Medulla oblongata (tissue), 1 donor: ENCODE data around the gene MICAL2.

Source experiments
- DNase-seq: peaks from one replicate; pipeline ENCODE4 v3.0.0-alpha.2; 2015; ENCODE audit errors: extremely low spot score

Gene MICAL2

DNA sequence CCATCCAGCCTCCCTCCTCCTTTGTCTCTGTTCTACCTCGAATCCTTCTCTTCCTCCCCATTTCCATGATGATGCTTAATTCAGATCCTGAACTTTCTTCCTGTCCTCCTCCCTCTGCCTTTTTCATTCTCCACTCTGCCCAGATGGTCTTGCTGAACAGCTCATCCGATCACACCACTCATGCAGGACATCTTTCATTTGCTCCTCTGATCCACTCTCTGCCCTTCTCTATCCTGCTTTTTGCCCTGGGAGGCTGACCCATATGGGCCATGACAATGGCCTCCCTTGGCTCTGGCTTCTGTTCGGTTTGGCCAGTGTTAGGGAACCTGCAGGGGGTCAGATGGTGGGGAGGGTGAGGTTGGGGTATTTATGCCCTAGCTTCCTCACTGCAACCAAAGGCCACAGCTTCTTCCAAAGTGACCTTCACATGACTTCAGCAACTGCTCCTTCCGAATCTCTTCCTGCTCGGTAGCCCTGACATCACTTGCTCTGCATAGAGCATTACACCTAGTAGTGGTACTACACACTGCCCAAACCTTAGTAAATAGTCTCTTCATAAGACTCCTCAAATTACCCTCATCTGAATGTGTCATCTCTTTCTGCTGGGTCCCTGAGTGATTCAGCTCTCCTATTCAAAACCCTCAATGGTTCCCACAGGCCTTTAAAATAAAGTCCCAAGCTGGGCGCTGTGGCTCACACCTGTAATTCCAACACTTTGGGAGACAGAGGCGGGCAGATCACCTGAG lies 32.7 kb upstream of the MICAL2 start:
- DNase-seq = no peak

DNA sequence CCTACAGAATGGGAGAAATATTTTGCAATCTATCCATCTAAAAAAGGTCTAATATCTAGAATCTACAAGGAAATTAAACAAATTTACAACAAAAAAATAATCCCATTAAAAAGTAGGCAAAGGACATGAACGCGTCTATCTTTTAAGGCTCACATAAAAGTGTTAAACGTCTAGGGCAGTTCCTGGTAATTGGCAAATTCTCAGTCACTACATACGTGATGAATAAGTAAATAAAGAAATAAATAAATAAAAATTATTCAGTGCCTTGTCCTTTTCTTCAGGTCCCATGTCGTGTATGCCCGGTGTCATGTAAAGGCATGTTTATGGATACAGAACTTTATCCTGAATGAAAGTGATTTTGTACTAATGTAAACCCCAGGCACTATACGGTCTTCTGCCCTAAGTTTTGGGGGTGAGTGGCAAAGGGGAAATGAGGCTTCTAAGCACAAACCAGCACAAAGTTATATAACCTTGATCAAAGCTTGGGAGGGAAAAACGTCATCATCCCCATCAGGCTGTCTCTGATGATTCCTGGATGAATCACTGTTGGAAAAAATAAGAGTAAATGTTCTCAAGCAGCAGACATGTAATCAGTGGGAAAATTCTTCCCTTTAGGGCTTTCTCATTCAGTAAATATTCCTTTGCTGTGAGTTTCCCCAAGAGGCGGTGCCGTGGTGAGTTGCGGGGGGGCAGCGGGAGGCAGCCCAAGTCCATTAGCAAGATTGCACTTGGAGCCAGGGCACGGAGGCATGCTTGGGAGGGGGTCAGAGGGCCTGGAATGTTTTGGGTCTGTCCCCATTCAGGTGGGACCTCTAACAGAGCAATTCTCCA lies 30.4 kb upstream of the MICAL2 start:
- DNase-seq = no peak

DNA sequence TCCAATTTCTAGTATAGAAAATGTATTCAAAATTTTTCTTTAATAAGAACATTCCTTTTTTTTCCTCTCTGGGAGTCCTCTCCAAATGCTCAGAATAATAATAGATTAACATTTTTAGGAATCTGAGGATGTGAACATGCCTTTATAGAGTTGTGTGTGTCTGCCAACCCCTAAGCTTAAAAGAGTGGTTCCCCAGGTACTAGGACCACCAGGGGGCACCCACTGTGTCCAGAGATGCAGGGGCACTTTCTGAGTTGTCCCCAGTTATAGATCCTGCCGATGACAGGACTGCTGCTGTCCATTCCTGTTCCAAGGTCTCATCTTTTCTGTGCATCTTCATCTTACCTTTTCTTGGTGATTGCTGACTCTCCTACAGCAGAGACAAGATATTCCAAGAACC lies 27.0 kb upstream of the MICAL2 start:
- DNase-seq = no peak

DNA sequence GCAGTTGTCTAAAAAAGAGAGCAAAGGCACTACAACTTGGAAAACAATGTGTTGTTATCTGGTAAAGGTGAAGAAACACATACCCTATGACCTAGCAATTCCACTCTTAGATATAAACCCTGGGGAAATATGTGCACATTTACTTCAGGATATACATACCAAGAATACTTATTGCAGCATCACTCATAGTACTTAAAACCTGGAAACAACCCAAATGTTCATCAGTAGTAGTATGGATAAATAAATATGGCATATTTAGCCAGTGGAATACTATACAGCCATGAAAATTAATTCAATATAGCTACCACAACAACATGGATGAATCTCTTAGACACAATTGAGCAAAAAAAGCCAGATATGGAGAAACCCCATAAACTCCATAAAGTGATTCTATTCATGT lies 26.1 kb upstream of the MICAL2 start:
- no peak for DNase-seq

DNA sequence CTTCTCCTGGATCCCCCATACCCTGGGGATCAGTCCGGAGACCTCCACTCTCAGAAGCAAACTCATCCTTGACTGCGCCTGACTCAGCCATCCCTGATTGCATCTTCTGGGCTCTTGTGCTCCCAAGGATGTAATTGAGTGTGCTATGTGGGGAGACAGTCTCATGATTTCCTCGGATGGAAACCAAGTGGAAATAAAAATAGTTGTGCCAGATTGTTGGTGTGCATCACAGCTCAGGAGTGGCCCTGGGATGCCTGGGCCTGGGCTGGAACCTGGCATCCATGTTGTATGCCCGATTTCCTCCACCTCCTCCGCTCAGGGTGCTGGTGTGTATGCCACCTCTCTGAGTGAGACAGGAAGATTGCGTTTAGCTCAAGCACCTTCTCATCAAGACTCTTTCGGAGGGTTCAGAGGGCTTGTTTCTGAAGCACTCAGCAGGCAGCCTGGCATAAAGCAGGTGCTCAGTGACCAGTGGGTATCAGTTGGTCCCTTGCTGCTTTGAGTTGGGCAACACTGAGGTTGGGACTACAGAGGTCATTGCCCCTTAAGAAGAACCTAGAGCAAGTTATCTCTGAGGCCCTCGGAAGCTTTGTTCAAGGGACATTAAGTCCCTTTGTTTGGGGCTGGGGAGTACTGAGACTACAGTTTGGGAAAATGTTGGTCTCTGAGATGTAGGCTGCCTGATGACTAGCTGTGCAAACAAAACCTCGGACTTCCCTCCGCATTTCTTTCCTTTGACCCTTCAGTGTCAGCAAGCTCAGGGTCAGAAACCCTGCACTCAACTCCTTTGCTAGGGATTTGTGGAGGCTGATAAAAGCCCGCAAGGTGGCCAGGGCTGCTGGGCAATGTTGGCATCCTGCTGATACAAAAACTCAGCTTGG lies 24.8 kb upstream of the MICAL2 start:
- no peak for DNase-seq

DNA sequence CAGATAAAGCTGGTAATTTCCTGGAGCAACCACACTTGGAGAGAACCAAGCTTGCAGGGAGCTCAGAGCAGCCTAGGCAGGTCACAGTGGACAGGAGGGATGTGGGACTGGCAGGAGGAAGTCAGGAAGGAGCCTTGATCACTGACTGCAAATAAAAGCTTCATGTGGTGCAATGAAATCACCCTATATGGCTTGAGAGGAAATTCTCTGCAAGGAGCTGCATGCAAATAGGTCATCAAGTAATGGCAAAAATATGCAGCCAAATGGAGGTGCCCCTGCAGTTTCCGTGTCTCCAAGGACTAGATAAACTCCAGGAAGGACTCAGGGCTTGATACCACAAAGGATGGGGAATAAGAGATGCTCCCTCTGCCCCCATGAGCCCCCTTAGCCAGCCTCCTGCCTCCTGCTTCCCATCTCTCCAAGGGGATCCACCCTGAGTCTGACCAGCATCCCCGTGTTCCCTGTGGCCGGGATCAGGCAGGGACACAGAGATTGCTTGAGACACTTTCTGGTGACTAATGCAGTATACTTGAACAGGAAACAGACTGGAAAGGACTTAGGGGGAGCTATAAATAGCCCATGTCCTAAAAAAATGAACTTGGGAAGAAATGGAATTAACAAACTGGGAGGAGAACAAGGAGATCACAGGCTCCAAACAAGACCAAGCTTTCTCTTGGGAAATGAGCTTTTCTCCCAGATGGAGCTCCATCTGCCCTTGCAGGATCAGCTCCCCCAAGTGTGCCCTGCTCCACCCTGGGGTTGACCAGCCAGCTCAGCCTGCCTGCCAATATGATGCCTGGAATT lies 23.9 kb upstream of the MICAL2 start:
- no peak for DNase-seq

DNA sequence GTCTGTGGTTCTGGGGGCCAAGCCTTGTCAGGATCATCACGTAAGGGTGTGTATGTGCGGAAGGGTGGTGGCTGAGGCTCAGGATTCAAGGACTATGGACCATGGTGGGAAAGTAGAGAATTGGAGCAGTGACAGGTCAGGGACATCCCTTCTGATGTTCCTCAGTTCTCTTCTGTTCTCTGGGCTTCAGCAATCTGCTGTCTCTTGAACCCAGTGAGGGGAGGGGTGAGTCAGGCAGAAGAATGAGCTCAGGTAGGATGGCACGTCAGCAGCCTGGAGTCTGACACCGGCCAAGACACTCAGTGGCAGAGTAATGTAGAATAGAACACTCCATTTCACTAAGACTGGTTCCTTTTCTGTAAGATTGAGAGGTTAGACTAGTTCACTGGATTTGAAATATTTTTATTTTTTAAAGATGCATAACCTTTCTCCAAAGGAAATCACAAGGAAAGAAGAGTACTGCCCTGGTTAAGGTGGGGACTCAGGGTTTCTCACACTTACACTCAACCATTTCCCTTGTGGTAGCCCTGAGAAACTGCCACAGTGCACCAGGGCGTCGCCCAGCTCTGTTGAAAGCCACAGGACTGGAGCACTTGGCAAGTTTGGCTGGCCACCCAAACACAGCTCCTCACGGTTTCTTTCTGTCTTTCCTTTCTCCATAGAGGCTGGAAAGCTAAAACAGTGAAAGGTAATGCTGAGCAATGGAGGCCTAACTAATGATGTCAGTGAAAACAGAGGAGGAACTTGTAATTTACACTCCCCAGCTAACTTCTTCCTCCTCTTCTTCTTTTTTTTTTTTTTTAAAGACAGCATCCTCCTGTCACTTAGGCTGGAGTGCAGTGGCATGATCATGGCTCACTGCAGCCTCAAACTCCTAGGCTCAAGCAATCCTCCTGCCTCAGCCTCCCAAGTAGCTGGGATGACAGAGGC lies 23.1 kb upstream of the MICAL2 start:
- DNase-seq = no peak

DNA sequence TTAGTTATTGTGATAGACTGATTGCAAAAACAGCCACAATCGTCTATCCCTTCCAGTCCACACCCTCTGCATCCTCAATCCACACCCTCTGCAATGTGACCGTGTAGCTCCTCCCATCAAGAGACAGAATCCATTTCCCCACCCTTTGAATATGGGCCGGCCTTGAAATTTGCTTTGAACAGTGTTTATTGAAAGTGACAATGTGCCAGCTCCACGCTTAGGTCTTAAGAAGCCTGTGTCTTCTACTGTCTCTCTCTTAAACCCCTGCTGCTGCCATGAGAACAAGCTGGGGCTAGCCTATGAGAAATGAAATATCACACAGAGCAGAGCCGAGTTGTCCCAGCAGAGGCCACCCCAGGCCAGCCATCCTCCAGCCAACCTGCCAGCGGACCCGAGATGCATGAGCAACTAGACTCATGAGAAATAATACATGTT lies 22.3 kb upstream of the MICAL2 start:
- peak; percentile 67 for DNase-seq

DNA sequence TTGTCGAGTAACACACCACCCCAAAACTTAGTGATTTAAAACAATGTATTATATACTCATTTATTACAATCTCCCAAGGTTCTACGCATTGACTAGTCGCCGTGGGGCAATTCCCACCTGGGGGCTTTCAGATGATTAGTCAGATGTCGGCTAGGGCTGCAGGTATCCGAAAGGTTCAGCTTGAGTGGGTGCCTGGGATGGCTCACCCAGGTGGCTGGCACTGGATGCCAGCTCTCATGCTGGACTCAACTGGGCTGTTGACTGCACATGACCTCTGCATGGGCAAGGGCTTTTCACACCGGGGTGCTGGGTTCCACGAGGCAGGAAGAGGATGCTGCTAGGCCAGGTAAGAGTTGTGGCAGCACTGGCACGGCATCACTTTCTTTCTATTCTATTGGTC lies 21.9 kb upstream of the MICAL2 start:
- DNase-seq = no peak

DNA sequence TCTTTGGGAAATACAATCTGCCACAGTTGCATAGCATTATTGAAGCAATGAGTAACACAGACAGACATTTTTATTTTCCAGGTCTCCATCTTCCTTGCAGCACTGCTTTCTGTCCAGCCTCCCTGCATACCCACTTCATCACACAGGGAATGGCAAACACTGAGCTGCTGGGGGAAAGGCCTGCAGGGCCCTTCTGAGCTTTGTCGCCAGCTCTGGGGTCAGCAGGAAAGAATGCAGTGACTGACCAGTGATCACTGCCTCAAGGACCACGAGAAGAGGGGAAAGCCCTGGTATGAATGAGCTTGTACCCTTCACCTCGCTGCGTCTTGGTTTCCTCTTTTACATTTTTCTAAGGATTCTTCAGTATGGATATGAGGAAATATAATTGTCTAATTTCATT lies 21.3 kb upstream of the MICAL2 start:
- no peak for DNase-seq

DNA sequence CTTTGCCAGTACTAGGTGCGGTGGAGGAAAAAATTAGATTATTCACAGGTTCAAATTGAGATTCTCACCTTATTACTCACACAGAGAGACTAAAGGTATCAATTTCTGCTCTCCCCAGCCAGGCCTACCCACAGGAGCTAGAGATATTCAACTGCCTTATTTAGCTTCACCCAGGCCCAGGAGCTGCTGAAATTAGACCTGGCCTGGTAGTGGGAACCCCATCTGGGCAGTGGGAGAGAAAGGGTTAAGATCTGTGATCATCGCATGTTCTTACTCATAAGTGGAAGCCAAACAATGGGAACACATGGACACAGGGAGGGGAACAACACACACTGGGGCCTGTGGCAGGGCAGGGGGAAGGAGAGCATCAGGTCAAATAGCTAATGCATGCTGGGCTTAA lies 20.9 kb upstream of the MICAL2 start:
- DNase-seq = no peak

DNA sequence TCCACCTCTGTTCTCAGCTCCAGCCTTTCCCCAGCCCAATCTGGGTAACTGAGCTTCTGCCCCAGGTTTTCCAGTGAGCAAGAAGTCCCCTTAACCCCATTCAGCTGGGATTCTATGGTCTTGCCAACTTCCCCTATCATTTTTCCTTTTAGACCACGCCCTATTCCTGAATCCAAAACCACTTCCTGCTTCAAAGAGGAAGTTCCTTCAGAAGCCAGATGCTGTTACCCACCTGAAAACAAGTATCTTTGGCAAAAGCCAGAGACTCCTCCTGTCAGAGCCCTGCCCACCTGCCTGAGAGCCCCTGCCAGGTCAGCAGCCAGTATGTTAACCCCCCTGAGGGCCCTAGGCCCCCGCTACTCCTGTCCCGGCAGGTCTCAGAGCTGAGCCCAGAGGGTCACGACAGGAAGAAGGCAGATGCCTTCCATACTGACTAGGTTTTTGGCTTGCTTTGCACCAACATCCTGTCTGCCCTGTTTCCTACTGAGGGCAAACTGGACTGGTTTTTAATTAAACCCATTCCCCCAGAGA lies 20.3 kb upstream of the MICAL2 start:
- DNase-seq = no peak

DNA sequence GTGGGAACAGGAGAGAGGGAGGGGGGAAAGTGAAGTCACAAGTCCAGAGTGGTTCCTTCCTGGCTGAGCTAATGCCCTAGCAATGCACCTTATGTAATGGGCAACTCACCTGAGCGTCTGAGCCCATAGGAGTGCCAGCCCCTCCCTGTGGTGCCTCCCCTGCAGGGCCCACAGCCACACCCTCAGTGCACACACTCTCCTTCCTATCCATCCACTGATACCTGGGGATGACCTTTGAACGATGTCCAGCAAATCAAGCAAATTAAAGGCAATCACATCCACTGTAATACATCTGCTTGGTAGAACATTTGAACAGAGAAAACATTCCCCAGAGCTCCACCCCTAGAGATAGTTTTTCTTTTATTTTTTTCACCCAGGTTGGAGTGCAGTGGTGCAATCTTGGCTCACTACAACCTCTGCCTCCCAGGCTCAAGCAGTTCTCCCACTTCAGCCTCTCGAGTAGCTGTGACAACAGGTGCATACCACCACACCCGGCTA lies 19.6 kb upstream of the MICAL2 start:
- DNase-seq = no peak

DNA sequence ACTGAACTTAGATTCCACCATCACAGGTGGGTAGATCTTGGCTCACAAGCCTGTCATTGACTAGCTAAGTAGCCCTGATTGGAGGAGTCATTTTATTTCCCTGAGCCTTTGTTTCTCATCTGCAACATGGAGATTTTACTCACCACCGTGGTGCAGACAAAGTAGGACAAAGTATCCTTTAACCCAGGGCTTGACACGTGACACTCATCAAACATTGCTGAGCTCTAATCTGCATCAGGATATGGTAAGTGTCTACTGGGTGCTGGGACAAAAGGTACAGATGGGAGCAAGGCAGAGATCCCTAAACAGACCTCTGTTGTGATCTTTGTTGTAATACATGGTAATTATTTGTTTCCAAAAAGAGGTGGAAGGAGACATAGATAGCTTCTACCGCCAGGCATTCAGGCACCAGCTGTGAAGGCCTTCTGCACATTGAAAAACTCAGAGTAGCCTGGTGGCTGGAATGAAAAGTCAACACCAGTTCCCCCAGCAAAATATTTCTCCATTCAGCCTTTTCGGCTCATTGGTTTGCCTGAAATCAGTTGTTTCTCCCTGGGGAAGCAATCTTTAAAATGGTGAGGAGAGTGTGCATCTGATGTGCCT lies 18.3 kb upstream of the MICAL2 start:
- DNase-seq = no peak

DNA sequence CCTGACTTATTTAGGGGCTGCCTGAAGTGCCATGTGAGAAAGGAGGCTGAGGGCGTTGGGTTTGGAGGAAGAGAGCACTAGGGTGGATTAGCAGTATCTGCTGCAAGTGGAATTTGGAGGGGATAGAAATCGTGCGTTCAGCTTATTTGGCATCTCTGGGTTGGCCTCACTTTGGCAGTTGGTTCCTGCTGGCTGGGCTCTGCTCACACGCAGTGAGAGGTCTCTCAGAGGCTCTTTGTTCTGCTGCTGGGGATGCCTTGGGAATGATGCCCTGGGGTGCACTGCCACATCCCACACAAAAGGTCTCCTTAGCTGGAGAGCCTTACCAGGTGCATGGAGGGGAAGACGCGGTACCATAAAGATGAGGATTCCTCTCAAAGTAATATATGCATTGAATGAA lies 17.7 kb upstream of the MICAL2 start:
- peak; percentile 76 for DNase-seq

DNA sequence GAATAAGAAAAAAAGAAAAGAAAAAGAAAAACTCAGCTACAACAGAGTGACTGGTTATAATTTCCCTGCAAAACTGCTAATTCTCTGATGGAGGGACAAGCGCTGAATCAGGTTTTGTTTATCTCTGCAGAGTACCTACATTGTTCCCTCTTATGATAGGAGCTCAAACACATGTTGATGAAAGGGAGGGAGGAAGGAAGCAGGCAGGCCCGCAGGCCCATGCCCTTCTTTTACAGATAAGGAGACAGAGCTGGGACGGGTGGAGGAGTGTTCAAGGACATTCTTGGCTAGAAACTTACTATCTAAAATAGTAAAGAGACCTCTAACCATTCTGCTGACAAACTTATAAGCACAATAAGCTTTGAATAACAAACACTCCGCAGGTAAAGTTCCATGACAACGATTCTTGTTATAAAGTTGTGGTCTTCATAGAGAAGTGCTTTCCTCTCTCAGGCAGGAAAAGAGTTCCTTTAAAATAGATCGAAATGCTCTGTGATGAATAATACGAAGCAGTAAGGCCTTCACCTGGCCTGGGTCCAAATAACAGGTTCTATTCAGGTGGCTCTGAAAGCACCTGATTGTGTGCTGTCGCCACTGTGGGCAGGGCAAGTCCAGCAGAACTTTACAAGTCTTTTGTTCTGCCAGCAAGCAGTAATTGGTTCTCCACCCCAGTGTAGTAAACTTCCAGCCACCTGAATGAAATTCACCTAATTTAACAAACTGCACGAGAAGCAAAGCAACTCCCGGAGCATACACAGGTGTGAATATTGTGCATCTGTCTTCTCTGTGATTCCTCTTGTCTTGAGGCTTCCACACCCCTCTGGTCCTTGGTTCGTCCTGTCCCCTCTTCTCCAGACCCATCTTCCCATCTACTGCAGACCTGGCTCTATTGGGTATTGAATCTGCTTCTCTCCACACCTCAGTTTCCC lies 15.3 kb upstream of the MICAL2 start:
- no peak for DNase-seq

DNA sequence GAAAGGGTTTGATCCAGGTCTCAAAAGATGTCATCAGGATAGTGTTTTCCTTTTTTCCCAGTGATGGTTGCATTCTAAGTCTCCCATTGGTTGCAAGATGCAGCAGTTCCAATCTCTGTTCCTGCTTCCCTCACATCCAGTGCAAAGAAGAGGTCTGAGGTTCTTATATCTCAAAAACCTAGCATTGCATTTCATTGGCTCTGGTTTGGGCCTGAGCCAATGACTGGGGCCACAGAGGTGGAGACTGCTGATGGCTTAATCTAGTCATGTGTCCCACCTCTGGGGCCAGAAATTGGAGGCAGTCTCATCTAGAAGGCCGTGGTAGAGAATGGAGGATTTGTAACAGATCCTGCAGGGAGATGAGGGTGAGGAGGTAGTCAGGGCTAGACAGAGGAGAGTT lies 13.2 kb upstream of the MICAL2 start:
- DNase-seq = no peak

DNA sequence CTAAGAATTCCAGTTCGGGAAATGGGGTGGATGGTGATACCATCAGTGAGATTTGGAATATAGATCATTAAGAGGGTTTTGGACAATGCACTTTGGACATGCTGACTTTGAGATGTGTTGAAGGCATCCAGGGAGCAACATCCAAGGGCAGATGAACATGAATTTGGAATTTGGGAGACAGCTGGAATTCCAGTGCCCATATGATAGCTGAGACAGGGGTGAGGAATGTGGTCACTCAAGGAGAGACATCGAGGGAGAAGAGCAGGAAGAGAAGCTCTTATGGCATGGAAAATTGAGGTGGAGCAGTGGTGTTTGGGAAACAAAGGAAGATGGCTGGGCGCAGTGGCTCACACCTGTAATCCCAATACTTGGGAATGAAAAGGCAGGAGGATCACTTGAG lies 11.8 kb upstream of the MICAL2 start:
- no peak for DNase-seq
